GM19324 (cell line): ENCODE results near the gene DRICH1.
"Not testable (repeated sequence)": the region's sequence is repeated elsewhere in the genome, so short reads cannot be mapped to it uniquely, and the experiment has no call there.

Experiments
- ATAC-seq: cut with Tn5 transposase; IDR thresholded peaks from one replicate; pipeline ENCODE4 v1.9.1; 2021; ENCODE audit warnings: mild to moderate bottlenecking, moderate library complexity; ENCODE audit not compliant: unreplicated experiment, low FRiP score

The DRICH1 gene

DNA sequence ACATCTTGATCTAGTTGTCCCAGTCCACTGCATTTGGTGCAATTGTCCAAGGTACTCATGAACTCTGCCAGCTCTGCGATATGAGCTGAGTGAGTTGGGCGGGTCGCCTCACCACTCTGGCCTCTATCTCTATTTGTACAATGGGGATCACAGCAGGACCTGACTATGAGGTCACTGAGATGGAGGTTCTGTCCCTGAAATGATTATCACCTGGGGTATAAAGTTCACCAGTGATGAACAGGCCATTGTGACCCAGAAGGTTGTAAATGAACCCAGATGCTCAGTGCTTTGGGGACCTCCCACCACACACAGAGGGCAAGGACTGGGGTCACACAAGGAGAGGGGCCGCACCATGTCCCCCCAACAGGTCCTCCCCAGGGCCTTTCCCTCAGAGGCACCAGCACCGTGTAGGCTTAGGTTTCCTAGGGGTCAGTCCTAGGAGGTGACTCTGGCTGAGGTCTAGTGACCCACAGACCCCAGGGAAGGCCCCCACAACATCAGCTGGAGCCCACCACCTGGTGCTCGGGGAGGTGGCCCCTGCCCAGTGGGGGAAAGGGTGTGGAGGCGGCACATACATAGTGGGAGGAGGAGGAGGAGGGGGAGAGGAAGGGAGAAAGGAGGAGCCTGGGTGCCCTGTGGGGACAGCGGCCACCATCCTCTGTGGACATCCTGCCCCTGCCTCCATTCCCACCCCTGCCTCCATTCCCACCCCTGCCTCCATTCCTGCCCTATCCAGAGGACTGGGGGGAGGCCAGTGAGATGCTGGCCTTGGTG is 27.0 kb downstream of the DRICH1 start:
- ATAC-seq: no peak

DNA sequence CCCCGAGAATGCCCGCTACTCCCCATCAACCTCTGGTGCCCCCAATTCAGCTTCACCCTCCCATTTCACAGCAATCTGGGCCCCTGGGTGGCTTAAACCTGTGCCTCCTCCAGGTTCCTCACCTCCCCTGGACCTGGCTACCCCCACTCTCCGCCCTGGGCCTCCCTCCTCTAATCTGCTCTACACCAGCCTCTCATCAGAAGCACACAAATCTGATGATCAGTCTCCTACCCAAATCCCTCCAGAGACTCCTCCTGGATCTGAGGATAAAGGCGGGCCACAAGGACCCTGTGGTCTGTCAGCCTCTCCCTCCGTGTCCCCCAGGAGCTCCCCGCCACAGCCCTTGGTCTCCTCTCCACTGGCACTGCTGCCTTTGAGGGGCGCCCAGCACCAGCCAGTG is 28.9 kb downstream of the DRICH1 start:
- ATAC-seq: no peak

DNA sequence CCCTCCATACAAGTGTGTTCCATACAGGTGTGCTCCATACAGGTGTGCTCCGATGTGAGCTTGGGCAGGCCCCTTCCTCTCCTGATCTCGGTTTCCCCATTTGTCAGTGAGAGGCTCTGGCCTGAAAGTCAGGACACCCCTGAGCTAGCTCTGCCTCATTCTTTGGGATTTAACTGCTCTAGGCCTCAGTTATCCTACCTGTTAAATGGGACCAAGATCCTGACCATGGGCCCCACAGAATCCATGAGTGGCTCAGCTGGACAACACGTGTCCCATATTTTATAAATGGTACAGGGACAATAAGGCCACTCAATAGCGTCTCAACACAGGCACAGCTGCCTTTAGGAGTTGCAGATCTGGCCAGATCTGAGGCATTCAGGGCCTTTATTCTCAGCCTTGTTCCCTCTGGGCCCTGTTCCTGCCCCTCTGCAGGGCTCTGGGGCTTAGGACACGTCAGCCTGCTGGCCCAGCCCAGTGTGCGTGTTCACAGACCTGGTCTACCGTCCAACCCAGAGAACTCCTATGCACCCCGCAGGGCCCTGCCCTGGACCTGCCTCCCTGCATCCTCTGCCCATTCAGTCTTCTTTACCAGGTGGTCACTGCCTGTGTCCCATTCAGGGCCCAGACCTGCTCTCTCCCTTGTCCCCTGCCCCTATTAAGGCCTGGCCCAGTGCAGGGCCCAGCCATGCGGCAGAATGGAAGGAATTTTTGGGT is 33.2 kb downstream of the DRICH1 start:
- ATAC-seq: no peak

DNA sequence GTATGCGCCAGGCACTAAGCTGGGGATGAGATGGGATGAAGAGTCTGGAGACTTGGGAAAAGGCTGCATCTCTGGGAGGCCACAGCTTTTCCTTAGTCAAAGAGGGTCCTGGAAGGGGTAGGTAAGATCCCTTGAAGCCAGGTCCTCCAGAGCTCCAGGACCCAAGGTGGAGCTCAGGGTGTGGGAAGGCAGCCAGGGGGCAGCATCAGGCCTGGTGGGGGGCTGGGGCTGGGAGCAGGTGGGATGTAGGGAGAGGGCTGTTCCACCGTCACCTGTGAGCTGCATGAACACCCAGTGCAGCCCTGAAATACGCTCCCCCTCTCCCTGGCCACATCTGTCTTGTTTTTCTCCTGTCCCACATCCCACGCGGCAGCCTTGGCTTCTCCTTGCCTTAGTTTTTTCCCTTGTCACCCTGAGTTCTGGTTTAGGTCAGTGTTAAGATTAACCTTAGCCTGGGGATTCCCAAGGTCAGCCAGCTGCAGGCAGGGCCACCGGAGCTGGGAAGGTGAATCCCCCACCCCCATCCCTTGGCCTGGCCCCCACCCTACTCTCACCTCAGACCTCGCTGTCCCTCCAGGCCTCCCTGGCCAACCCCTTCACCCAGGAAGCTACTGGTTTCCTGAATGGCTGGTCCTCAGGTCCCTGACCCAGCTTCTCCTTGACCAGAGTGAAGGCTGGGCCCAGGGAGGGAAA is 34.4 kb downstream of the DRICH1 start:
- ATAC-seq: not testable (repeated sequence)

DNA sequence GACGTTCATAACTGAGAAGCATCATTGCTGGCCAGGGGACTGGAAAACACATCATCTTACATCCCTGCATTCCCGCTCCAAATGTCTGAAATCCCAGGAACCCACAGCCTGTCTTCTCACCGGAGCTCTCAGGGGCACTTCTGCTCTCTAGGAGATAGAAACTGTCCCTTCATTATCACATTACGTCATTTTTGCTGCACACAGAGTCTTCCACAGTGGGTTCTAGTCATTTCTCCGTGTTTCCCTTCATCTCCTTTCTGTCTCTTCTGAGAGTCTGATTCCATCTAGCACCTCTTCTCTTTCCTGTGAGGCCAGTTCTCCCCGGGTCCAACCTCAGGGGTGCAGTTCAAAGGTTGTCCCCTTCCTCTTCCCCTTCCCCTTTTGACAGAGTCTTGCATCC is 36.2 kb downstream of the DRICH1 start:
- not testable (repeated sequence) for ATAC-seq

DNA sequence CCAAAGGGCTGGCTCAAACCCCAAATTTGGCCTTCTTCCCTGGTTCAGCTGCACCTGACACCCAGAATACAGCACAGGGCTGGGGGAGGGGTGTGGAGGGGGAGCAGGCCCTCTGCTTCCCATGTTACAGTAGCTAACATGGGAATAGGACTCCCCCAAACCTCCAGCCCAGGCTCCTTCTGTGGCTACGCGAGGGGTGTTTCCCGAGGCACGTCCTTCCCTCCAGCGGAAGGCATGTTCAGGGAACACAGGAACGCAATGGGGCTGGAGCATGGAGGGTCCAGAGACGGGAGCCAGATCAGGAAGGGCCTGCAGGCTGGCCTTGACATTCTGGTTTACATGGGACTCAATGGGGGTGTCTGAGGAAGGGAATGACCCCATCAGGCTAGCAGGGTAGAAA is 40.3 kb downstream of the DRICH1 start:
- ATAC-seq: no peak

DNA sequence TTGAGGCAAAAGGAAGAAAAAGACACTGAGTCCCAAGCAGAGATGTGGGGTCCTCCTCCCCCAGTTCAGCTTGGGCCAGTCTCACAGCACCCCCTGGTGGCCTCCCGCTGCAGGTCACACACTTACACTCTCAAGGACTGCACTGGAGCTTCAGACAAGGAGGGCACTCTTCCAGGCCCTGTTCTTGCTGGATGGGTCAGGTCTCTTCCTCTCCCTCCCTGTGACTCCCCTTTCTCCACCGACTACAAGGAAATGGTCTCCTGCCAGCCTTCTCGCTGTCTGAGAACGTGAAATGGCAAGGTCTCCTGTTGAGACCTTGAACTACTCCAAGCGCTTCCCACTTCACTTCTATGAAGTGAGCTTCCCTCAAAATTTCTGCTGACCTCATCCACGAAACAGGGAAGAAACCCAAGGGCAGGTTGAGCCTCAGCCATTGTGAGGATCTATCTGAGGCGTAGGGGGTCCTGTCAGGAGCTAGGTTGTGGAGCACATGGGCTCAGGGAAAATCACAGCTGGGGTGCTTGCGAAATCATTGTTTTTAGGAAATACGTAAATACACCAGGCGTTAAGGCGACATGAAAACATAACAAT is 40.8 kb downstream of the DRICH1 start:
- no peak for ATAC-seq

DNA sequence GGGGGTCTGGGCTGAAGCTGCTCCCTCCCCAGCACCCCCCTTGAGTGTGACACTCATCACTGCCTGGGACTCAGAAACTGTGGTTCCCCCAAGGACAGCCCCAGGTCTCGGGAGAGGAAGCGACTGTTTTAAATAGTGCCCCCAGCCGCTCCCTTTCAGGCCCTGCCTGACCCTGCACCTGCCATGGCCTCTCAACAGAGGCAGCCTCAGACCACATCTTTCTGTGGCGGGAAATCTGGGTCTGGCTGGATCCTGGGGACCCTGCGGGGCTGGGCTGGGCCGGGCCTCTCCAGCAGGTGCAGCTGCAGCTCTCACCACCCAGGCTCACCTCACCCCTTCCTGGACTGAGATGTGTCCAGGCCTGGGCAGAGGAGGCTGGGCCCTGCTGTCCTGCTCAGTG is 48.3 kb downstream of the DRICH1 start:
- no peak for ATAC-seq

DNA sequence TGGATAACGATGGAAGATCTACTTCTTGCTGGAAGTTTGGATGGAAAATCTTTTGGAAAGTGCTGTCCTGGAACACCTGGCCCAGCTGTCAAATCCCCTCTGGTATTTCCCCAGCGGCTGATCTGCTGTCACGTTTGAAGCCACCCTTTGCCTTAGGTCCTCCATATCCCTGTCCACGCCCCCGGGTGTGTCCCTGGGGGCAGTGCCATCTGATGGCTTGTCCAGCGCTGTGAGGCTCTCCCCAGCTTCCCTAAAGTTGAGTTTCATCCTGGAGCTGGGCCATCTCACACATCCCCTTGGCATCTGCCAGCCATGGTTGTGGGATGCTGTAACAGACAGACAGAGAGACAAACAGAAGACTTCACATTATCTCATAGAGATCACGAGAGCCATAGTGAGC is 49.0 kb downstream of the DRICH1 start:
- ATAC-seq: no peak

DNA sequence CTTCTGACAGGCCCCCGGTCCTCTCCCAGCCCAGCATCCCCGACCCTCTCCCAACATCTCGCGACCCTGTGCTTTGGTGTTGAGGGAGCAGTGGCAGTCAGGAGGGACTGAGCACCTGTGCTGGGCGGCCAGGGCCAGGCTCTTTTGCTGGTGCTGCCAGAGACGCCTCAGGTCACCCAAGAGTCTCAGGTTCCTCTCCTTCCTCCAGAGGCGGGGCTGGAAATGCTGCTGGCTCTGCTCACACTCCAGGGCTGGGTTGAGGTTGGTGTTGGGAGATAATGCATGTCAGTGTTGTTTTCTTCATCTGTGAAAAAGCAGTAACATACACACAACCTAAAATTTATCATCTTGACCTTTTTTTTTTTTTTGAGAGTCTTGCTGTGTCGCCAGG is 50.9 kb downstream of the DRICH1 start:
- no peak for ATAC-seq

DNA sequence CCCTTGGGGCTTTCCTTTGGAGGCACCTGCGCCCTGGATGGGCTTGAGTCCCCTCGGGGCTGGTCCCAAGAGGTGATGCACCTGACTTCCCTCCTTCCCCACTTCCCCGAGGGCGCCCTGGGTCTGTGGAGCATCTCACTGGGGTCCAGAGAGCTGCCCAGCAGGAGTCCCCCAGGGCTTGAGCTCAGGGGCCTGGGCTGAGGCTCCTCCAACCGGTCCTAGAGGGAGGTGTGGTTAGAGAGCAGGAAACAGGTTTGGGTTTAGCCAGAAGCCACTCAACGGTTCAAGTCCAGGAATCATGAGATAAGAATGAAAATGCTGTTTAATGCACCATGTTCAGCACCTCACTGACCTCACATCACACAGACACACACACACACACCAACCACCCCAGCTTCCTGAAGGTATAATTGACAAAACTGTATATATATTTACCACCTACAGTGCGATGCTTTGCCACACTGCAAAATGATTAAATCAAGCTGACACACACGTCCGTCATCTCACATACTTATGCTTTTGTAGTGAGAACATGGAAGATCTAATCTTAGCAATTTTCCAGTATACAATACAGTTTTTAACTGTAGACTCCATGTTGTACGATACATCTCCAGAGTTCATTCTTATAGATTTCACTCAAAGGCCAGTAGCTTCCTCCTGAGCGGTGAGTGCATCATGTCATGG is 51.4 kb downstream of the DRICH1 start:
- no peak for ATAC-seq

DNA sequence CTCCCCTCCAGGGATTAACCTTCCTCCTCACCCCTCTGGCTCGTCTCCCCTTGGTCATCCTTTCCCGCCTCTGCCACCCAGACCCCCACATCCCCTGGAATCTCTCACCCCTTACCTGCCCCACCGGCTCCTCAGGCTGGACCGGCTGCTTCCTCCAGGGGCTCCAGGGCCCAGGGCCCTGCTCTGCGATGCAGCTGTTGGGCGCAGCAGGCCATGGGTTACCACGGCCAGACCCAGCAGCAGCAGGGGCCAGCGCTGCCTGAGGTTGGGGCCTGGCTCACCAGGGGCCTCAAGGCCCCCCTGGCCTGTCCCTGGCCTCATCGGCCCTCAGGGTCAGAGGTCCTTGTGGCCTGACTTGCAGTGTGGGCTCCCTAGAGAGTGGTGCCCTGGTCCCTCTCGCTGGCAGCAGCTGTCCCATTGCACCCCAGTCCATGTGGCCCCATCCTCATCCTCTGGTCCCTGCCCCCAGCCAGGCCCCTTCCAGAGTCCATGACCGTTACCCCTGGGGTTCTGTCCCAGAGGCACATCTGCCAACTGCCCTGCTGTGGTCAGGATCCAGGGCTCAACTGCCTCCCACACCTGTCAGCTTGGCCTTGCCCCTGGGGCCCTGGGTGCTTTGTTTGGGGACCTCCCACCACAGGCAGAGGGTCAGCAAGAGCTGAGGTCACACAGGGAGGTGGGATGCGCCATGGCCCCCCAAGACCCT is 52.1 kb downstream of the DRICH1 start, which contains the start of gene IGLL1:
Gene IGLL1, minus strand, starts transcription at position 421 of the 706 bp plus-strand sequence. Its CDS starts 100 bp downstream, at position 321.
- ATAC-seq: no peak

DNA sequence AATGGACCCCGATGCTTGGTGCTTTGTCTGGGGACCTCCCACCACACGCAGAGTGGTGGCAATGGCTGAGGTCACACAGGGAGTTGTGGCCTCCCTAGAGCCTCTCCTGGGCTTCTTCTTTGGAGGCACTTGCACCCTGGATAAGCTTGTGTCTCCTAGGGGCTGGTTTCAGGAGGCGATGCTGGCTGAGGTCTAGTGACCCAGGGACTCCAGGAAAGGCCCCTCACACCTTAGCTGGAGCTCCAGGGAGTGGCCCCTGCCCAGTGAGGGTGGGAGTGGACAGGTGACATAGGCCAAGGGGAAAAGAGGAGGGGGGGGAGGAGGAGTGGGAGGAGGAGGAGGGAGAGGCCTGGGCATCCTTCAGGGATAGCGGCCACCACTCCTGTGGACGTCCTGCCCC is 52.8 kb downstream of the DRICH1 start:
- no peak for ATAC-seq

DNA sequence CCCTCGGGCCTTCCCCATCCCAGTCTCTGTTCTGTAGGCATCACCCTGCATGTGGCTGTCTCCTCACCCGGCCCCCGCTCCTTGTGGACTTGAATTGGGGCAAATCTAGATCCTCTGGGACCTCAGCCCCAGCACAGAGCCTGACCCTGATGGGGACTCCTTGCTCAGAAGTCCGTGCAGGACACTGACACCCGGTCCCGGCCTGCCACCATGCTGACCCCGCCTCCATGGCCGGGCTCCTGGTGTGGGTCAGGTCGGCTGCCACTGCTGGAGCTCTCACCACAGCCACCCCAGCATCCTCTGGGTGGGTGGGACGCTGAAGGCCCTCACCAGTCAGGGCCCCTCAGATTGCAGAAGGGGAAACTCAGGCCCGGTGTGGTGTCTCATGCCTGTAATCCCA is 53.8 kb downstream of the DRICH1 start:
- no peak for ATAC-seq

DNA sequence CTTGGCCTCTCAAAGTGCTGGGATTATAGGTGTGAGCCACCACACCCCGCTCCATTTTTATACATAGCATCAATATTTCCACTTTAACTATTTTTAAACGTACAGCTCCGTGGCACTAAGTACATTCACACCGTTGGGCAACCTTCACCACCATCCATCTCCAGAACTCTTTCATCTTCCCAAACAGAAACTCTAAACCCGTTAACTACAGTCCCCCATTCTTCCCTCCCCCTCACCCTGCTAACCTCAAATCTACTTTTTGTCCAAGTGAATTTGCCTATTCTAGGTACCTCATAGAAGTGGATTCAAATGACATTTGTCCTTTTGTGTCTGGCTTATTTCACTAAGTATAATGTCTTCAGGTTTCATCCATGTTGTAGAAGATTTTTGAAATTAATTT is 55.4 kb downstream of the DRICH1 start:
- ATAC-seq: no peak

DNA sequence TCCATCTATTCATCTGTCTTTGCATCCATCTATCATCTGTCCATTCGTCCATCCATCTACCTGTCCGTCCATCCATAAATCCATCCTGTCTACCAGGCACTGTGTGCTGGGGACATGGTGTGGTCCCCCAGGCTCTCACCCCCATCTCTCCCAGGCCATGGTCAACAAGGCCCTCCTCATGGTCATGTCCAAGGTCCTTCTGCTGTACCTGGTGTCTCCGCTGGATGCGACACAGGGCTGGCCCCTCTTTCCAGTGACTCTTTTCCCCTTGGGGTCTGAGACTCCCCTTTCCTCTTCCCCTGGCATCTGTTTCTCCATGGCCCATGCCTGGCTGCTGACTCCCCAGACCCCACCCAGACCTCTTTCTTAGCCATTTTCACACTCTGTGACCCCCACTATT is 56.5 kb downstream of the DRICH1 start:
- no peak for ATAC-seq

DNA sequence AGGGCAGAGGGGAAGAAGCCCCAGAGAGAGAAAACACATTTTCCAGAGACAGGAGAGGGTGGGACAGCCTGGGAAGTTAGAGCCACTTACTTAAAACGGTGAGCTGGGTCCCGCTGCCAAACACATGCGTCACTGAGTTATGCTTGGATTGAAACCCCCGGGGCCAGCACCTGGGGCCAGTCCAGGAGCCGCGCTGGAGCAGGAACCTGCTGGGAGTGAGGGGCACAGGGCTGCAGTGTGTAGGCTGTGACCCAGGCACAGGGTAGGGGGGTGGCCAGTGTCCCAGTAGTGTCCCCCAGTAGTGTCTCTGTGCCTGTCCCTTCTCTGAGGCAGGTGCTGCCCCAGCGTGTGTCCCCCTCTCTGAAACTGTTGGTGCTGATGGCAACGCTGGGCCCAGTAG is 57.2 kb downstream of the DRICH1 start:
- no peak for ATAC-seq

DNA sequence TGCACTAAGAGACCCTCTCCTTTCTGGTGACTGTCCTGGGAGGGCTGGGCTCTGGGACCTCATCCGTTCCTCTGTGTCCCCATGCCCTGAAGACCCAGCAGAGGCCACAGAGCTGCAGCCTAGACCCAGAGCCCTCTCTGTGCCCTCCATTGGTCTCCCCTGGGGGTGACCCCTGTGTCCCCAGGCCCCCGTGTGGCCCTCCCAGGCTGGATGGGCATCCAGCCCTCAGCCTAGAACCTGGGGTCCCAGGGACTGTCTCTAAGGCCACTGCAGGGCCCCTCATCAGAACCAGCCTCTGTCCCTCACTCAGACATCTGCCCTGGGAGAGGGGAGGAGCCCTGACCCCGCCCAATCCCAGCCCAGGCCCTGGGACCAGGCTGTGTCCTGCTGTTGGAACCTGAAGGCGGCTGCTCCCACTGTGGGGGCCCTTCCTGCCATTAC is 57.7 kb downstream of the DRICH1 start:
- no peak for ATAC-seq

DNA sequence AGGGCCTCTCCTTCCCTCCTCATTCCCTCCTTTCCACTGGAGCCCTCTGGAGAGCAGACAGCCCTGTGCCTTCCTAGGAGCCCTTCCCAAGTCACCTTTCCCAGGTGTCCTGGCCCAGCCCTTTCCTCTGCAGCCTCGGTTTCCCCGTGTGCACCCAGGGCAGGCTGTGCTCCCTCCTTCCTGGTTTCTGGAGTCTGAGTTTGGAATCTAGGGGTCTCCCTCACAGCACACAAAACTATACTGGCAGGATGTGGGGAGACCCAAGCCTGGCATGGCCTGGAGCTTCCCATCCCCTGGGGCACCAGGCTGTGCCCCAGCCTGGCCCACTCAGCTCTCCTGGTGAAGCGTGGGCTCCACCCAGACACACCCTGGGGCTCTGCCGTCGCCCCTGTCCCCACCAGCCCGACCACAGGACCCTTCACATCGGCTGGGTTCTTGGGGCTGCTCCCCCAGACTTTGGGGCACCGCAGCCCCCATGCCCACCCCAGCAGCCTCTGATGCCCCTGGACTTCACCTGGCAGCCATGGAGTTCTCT is 58.4 kb downstream of the DRICH1 start:
- not testable (repeated sequence) for ATAC-seq

DNA sequence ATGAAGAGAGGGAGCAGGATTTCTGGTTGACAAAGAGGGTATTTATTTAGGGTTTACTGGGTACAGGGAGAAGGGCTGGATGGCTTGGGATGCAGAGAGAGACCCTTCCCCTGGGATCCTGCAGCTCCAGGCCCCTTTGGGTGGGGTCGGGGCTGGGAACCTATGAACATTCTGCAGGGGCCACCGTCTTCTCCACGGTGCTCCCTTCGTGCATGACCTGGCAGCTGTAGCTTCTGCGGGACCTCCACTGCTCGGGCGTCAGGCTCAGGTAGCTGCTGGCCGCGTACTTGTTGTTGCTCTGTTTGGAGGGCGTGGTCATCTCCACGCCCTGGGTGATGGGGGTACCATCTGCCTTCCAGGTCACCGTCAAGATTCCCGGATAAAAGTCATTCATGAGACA is 59.0 kb downstream of the DRICH1 start:
- ATAC-seq: not testable (repeated sequence)
